A549 (cell line): Measurements from ENCODE around the gene LRCH1.

ENCODE experiments used
- CTCF ChIP-seq: fragments of >200 bp; sonication (Bioruptor Twin); formaldehyde crosslinking; IDR thresholded peaks from 3 replicates; pipeline ENCODE4 v1.5.1; 2016
- KDM5A ChIP-seq: fragments of 200-600 bp; sonication (generic); IDR thresholded peaks from 2 replicates; pipeline ENCODE4 v1.6.1; 2016; ENCODE audit warnings: antibody characterized with exemption, mild to moderate bottlenecking
- NR3C1 ChIP-seq: fragments of >200 bp; sonication (Bioruptor Twin); formaldehyde crosslinking; IDR thresholded peaks from 3 replicates; pipeline ENCODE4 v1.6.1; 2017
- POLR2A ChIP-seq: IDR thresholded peaks from 2 replicates; pipeline ENCODE4 v1.6.1; 2012; ENCODE audit warnings: mild to moderate bottlenecking, low read length
- REST ChIP-seq: fragments of 200-600 bp; sonication (generic); IDR thresholded peaks from 2 replicates; pipeline ENCODE4 v1.6.1; 2016; ENCODE audit warnings: antibody characterized with exemption, mild to moderate bottlenecking, moderate library complexity
- RFX5 ChIP-seq: fragments of 450-650 bp; IDR thresholded peaks from 2 replicates; pipeline ENCODE4 v1.7.1; 2014; ENCODE audit warnings: antibody characterized with exemption, mild to moderate bottlenecking, moderate library complexity

- TF ChIP-seq NR3C1 (no peak), CTCF (no peak), POLR2A (no peak), KDM5A (no peak), RFX5 (no peak), REST (no peak)
Measured at GRCh38 chr13:46735425-46735824, 182.5 kb downstream of the LRCH1 start.
